GM19099 (cell line): ENCODE results near the gene EYA2.

Source experiments
- POLR2A ChIP-seq: IDR thresholded peaks from 3 replicates; pipeline ENCODE4 v1.6.1; 2011; ENCODE audit warnings: low read depth; ENCODE audit not compliant: insufficient read length; ENCODE audit errors: extremely low read depth

EYA2 gene

GRCh38 chr20:47035026-47035590 lies 140.5 kb downstream of the EYA2 start:
- no peak for TF ChIP-seq POLR2A

DNA sequence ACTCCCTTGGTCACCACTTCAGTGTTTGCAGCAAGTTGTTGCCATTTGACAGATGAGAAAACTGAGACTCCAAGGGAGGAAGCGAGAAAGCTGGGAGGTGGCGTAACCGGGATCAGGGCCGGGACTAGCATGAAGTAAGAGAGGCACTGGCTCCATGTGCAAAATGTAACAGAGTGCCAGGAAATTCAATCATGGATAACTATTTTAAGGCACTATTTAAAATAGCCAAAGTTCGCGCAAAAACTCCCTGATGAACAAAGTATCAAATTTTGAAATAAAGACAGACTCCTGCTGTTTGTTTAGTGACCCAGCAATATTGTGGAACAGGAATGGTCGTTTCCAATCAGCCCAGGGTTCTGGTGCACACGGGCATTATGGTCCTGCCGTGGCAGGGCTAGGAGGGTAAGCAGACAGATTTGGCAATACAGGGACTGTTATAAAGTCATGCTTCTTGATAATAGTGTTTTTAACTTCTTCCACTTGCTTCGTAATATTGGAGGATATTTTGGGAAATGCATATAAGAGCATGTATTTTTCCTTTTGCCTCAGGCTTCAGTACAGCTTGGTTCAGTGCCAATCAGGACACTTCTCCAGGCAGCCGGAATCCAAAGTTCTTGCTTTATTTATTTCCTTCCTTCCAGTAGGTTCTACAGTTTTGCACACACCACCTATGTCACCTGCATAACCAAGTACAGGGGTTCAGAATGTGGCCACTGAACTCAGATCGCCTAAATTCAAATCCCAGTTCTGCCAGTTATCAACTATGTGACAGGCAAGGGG lies 141.6 kb downstream of the EYA2 start:
- no peak for TF ChIP-seq POLR2A

DNA sequence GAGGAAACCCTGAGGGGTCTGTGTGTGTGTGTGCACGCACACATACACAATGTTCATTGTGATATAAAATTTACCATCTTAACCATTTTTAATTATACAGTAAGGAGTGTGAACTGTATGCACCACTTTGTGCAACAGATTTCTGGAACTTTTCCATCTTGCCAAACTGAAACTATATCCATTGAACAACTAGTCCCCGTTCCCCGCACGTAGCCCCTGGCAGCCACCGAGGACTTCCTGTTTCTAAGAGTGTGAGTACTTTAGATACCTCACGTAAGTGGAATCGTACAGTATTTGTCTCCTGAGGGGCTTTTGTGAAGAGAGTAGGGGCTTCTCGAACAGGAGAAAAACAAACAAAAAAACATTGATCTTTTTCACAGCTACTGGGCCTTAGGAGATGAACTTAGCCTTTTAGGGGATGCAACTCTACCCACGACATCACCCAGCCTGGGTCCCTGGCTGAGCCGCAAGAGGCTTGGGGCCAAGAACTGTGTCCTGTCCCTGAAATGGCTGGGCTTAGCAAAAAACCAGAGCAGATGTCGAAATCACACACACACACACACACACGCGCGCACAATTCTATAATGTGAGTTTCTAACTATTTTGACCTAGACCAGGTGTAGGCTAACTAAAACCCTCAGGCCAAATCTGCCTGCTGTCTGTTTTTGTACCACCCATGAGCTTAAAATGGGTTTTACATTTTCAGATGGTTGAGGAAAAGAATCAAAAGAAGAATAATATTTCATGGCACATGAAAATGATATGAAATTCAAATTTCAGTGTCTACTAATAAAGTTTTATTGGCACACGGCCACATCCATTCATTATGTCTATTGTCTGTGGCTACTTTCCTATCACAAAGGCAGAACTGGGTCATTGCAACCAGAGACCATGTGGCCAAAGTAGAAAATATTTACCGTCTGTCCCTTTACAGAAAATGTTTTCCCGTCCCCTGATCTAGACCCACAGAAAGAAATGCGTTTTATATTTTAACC lies 144.2 kb downstream of the EYA2 start:
- TF ChIP-seq POLR2A: no peak

- TF ChIP-seq POLR2A: no peak
Measured at GRCh38 chr20:47040506-47041125, 146.0 kb downstream of the EYA2 start.

- no peak for TF ChIP-seq POLR2A
Measured at GRCh38 chr20:47041396-47041899, 146.8 kb downstream of the EYA2 start.

GRCh38 chr20:47042464-47042863 lies 147.8 kb downstream of the EYA2 start:
- TF ChIP-seq POLR2A: no peak

- no peak for TF ChIP-seq POLR2A
Measured at GRCh38 chr20:47043086-47043485, 148.4 kb downstream of the EYA2 start.

DNA sequence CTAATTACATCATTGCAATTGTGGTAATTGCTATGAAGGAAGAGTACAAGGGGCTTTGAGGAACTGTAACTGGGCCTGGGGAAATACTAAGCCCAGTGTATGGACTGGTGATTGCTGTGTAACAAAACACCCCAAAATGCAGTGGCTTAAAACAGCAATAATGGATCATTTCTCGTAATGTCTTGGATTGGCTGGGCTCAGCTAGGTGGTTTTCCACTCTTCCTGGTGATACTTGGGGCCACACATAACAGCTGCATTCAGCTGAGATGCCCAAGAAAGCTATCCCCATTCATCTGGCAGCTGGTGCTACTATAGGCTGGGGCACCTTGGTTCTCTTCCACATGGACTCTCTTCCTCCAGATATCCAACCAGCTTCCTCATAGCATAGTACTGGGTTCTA lies 150.3 kb downstream of the EYA2 start:
- TF ChIP-seq POLR2A: no peak

DNA sequence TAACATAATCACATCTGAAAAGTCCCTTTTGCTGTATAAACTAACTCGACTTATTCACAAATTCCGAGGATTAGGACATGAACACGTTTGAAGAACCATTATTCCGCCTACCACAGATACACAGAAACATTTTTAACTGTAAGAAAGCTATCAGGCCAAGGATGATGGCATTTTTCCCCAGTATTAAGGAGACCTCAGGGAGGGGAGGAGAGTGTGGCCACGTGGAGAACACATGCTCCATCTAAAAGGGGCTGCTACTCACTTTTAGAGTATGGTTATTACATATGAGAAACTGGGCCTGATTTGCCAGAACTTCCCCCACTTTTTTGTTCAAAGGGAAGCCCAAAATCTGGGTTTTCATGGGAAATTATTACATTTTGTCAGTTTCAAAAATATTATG lies 153.4 kb downstream of the EYA2 start:
- no peak for TF ChIP-seq POLR2A

DNA sequence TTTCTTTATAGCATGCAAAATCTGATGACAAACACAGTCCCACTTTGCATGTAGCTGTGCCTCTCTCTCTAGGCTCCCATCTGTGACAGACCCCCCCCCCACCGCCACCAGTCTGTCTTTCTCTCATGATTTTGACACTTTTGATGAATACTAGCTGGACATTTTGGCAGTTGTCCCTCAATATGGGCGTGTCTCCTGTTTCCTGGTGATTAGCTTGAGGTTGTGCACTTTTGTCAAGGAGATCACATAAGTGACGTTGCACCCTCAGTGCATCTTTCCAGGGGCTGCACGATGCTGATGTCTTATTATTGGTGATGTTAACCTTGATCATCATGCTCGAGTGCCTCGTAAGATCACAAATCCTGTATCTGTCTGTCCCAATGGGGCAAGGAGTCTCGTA lies 155.1 kb downstream of the EYA2 start:
- TF ChIP-seq POLR2A: no peak

DNA sequence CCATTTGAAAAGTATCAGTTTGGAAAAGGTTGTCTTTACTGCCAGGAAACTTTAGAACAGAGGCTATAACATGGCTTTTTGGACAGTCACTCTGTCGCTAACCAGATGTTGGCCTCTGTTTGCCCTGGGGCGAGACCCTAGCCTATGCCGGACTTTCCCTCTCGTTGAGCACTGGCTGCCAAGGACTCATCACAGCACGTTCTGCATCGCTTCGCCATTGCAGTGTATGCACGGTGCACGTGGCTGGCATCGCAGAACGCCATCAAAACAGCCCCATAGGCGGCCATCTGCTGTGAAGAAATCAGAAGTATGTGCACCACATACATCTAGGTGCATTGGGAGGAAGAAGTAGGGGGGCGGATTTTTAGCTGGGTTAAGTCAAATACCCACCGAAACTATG lies 156.4 kb downstream of the EYA2 start:
- TF ChIP-seq POLR2A: no peak

DNA sequence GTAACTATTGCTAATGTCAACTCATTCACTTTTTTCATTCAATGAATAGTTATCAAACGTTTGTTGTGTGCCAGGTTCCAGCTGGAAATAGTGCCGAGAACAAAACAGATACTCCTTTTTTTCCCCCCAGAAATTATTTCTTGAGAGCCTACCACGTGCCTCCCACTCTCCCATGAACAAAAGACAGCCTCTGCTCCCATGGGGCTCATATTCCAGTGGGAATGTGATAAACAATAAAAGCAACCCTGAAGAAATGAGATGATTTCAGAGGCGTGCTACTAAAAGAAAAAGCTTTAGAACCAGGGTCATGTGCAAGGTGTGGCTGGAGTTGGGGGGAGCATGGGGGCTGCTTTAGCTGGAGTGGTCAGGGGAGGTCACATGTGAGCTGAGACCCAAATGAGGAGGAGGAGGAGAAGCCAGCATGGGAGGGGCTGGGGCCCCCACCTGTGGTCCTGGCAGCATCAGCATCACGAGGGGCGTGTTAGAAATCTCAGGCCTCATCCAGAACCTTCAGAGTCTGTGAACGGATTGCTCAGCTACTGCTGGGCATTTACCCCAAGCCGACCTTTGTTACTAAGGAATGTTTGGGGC lies 157.4 kb downstream of the EYA2 start:
- no peak for TF ChIP-seq POLR2A

GRCh38 chr20:47054506-47054905 lies 159.9 kb downstream of the EYA2 start:
- TF ChIP-seq POLR2A: no peak

DNA sequence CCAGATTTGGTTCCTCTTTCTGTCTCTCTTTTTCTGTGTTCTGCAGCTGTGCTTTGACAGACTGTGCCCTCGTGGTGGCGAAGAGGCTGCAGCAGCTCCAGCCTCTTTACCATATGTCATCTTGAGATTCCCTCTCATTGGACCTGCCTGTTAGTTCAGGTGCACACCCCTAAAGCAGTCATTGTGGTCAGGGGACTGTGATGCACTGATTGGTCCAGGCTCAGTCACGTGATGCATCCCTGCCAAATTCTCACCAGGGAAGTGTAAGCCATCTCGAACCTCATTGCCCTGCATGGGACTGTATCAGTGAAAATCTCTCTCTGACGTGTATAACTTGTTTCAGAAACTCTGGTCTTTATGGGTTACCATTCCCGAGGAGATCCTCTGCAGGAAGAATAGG lies 160.3 kb downstream of the EYA2 start:
- TF ChIP-seq POLR2A: no peak

GRCh38 chr20:47055699-47056369 lies 161.2 kb downstream of the EYA2 start:
- TF ChIP-seq POLR2A: no peak

DNA sequence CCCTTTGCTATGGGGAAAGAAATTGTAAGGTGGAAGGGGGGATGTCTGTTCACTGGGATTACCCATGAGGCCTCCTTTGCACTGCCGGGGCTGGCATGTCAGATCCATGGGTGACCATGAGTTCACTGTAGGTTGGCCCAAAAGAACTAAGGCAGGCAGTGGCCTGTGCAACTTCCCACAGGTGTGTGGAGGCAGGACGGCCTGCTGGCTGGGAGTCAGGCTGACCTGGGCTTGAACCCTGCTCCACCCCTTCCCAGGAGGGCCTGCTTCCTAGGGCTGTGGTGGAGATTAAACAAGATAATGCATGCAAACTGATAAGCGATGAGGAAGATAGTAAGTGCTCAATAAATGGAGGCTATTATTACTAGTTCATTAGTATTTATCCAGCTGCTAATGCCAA lies 163.0 kb downstream of the EYA2 start:
- no peak for TF ChIP-seq POLR2A
